Activated CD8-positive, alpha-beta memory T cell treated with anti-CD3 and anti-CD28 coated beads, Interleukin-2, amount 10 ng/mL, durations not matched to agents 7 days and 5 days (primary cell): Measurements from ENCODE around the gene GALNT14. TPM values are rescaled to one million over a fixed set of nuclear protein-coding genes. Genes with fewer than 3 reads are reported as not detected.

Experiments
- ATAC-seq: fragments of 150-1000 bp; cut with Tn5 transposase; one replicate; pipeline ENCODE4 v1.10.0; 2021; ENCODE audit warnings: moderate library complexity
- CTCF ChIA-PET: fragments of 350-600 bp; sonication (Branson Sonifier 250); formaldehyde crosslinking; loops from one replicate; lab custom pipeline; 2021; ENCODE audit warnings: antibody characterized with exemption; lab: Charles Lee
- DNase-seq: peaks from one replicate; pipeline ENCODE4 v3.0.0-alpha.2; 2020
- H3K27ac Mint-ChIP-seq: one replicate; pipeline ENCODE4 v1.8.0; 2021; ENCODE audit warnings: mild to moderate bottlenecking, mixed read lengths
- H3K27me3 Mint-ChIP-seq: one replicate; pipeline ENCODE4 v1.8.0; 2021; ENCODE audit warnings: mixed read lengths
- H3K36me3 Mint-ChIP-seq: one replicate; pipeline ENCODE4 v1.8.0; 2021; ENCODE audit warnings: mild to moderate bottlenecking, mixed read lengths
- H3K4me1 Mint-ChIP-seq: one replicate; pipeline ENCODE4 v1.8.0; 2021; ENCODE audit warnings: mixed read lengths
- H3K4me3 Mint-ChIP-seq: one replicate; pipeline ENCODE4 v1.8.0; 2021; ENCODE audit warnings: mild to moderate bottlenecking, moderate library complexity, mixed read lengths
- H3K9me3 Mint-ChIP-seq: one replicate; pipeline ENCODE4 v1.8.0; 2022; ENCODE audit warnings: low read depth, mixed read lengths
- total RNA-seq, 2 experiments: library from RNA; stranded (reverse); gene quantifications; one replicate each; pipeline ENCODE4 v1.2.3, GENCODE V29; 2021

GALNT14 gene
- total RNA-seq, 2 experiments from 2014 or later: 0.42 TPM; not detected in 1

DNA sequence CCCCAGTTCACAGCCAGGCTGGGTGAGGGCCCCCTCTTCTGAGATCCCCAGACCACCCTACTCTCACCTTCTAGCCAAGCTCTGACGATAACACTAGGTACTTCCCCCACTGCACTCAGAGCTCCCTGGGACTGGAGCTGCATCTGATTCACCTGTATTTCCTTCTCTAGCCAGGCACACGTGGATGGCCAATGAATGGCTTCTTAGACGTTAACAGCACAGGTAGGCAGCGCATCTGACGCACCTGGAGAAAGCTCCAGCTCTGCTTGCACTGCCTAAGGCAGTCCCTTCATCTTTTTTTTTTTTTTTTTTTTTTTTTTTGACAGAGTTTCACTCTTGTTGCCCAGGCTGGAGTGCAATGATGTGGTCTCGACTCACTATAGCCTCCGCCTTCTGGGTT, 48.1 kb downstream of the GALNT14 start:
- DNase-seq: no peak
- Mint-ChIP-seq H3K27ac (no peak overlapping the region), H3K4me3 (no peak overlapping the region), H3K9me3 (no peaks in the 10 kb centered on the region), H3K4me1 (no peaks in the 10 kb centered on the region), H3K36me3 (no peaks in the 10 kb centered on the region), H3K27me3 (peaks cover 5% of the 10 kb centered on the region)
- CTCF ChIA-PET: interaction anchor here (1.7 kb wide), 1 partner anchor 80 kb away, joined by 10 read pairs; no protein-coding TSS in a partner anchor
- ATAC-seq: no peak

DNA sequence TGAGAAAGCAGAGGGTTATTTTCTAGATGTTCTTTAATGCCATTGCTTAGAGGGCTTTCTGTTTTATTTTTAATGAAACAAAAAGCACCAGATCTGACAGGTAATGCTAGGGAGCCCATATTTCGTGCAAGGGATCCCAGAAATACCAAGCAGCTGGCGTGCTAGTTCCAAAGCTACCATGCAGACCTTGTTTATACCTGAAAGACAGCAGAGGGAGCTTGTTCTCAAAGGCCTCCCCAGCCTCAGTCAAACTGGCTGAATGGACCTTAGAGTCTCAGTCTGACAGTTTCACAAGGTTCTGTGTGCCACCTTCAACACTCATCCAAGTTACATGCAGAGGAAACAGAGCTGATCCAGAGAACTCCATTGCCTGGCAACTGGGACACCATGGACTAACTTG, 48.6 kb downstream of the GALNT14 start:
- DNase-seq: no peak
- H3K9me3 Mint-ChIP-seq: no peaks in the 10 kb centered on the region
- H3K4me1 Mint-ChIP-seq: no peaks in the 10 kb centered on the region
- no peak overlapping the region for H3K4me3 Mint-ChIP-seq
- H3K27me3 Mint-ChIP-seq: peaks cover 5% of the 10 kb centered on the region
- H3K27ac Mint-ChIP-seq: no peak overlapping the region
- CTCF ChIA-PET: interaction anchor here (1.7 kb wide), 1 partner anchor 81 kb away, joined by 10 read pairs; no protein-coding TSS in a partner anchor
- H3K36me3 Mint-ChIP-seq: no peaks in the 10 kb centered on the region
- no peak for ATAC-seq

DNA sequence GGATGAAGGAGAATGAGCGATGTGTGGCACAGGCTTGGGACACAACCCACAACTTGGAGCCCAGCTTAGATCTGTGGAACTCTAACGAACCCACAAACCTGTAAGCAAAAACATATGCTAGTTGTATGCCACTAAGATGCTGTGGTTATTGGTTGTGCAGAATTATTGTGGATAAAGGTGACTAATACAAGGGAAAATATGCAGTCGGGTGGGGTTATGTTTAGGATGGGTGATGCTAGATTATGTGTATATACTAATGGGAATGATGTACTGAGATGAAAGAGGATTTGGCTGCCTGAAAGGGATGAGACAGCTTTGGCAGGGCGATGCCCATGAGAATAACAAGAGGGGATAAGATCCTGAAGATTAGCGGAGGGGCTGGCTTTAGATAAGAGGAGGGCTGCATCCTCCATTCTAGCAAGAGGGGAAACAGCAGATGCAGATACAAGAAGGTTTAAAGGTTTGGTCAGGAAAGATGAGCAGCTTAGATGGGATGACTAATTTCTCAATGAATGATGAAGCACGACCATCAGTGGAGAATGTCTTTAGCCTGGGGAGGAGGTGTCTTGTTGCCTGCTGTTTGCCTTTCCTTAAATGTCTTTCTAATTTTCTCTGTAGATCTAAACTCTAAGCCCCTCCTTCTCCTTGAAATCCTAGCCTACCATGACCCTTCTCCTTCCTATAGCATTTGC, 49.6 kb downstream of the GALNT14 start:
- no peak overlapping the region for H3K4me3 Mint-ChIP-seq
- H3K27me3 Mint-ChIP-seq: peaks cover 5% of the 10 kb centered on the region
- no peaks in the 10 kb centered on the region for H3K36me3 Mint-ChIP-seq
- DNase-seq: no peak
- CTCF ChIA-PET: interaction anchor here (1.7 kb wide), 1 partner anchor 82 kb away, joined by 10 read pairs; no protein-coding TSS in a partner anchor
- no peak overlapping the region for H3K27ac Mint-ChIP-seq
- no peak for ATAC-seq
- H3K9me3 Mint-ChIP-seq: no peaks in the 10 kb centered on the region
- H3K4me1 Mint-ChIP-seq: no peaks in the 10 kb centered on the region

DNA sequence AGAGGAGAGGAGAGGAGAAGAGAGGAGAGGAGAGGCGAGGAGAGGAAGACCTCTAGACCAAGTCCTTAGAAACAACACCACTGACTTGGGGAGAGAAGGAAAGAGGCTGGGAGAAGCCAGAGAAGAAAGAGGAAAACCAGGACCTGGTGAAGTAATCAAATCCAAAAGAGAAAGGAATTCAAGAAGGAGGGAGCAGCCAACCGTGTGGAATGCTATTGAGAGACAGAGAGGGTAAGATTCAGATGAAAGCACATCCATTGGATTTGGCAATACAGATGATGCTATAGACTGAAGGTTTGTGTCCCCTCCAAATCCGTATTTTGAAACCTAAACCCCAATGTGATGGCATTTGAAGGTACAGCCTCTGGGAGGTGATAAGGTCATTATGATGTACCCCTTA, 50.7 kb downstream of the GALNT14 start:
- CTCF ChIA-PET: no interaction called here
- DNase-seq (no peak), ATAC-seq (no peak)
- no peaks in the 10 kb centered on the region for H3K4me1 Mint-ChIP-seq
- H3K9me3 Mint-ChIP-seq: no peaks in the 10 kb centered on the region
- no peak overlapping the region for H3K27ac Mint-ChIP-seq
- peaks cover 5% of the 10 kb centered on the region for H3K27me3 Mint-ChIP-seq
- no peak overlapping the region for H3K4me3 Mint-ChIP-seq
- no peaks in the 10 kb centered on the region for H3K36me3 Mint-ChIP-seq

DNA sequence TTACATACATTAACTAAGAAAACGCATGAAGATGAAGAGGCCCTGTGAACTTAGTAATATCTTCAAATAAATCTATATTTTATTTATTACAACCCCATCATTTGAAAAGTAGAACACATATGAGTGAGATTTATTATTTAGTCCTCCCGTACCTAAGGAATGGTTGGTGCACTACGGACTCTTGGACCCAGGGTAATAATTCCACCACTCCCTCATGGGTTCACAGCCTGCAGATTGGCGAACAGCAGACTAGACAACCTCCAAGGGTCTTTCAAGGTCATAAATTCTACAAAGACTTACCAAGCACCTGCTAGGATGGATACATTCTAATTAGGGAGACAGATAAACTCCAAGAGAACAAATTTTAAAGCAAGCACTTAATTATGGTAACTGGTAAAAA, 51.6 kb downstream of the GALNT14 start:
- H3K4me1 Mint-ChIP-seq: no peaks in the 10 kb centered on the region

DNA sequence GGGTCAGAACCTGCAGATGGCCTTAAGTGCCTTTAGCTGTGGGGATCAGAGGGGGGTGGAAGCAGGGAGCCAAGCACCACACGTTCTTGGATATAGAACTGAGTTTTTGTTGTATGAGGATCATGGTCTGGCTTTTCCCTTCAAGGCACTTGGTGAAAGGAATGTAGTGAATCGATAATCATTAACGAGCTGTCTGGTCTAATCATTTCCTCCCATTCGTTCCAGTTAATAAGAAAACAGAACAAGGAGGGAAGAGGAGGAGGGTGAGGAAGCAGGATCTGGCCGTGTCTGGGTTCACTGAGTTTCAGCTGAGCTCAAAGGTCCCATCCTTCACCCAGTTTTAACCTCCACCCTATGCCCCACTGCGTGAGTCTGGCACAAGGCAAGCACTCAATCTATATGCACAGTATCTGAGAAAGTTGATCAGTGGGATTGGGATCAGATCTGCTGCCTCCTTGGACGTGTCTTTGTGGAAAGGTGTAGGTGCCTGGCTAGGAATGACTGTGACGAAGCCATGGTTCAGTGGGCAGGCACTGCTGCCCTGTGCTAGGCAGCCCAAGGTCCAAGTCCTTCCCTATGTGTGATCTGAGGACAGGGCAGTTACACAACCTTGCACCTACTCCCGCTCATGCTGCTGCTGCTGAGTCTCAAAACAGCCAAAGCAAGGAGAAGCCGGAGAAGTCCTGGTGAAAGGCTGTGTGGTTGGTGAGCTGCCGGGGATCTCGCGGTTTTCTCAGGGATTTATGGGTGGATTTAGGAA, 54.8 kb downstream of the GALNT14 start:
- no peak for ATAC-seq
- no peaks in the 10 kb centered on the region for H3K4me1 Mint-ChIP-seq
- no peaks in the 10 kb centered on the region for H3K9me3 Mint-ChIP-seq
- H3K4me3 Mint-ChIP-seq: no peak overlapping the region
- peaks cover 15% of the 10 kb centered on the region for H3K27me3 Mint-ChIP-seq
- H3K27ac Mint-ChIP-seq: no peak overlapping the region
- DNase-seq: no peak
- no peaks in the 10 kb centered on the region for H3K36me3 Mint-ChIP-seq
- CTCF ChIA-PET: no interaction called here

More for the DNA sequence above, 51.6 kb downstream of the GALNT14 start:
- H3K27me3 Mint-ChIP-seq: peaks cover 5% of the 10 kb centered on the region
- H3K4me3 Mint-ChIP-seq: no peak overlapping the region
- CTCF ChIA-PET: no interaction called here
- no peaks in the 10 kb centered on the region for H3K9me3 Mint-ChIP-seq
- no peaks in the 10 kb centered on the region for H3K36me3 Mint-ChIP-seq
- ATAC-seq (no peak), DNase-seq (no peak)
- H3K27ac Mint-ChIP-seq: no peak overlapping the region

DNA sequence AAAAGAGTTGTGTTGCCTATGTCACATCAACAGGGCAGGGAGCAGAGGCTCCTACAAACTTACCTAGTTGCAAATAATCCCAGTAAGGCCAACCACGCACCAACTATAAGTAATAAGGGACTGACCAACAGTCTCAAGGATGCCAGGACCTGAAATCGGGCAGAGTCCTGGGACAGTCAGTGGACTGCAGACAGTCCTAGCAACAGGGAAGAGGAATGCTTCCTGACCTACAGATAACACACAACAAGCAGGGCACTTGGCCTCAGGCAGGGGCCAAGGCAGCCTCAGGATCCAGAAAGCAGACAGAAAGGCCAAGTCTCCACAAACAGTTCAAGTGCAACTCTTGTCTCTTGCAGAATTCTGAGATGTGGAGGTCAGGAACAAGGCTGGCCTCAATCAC, 56.2 kb downstream of the GALNT14 start:
- no peak overlapping the region for H3K4me3 Mint-ChIP-seq
- CTCF ChIA-PET: no interaction called here
- no peak for ATAC-seq

DNA sequence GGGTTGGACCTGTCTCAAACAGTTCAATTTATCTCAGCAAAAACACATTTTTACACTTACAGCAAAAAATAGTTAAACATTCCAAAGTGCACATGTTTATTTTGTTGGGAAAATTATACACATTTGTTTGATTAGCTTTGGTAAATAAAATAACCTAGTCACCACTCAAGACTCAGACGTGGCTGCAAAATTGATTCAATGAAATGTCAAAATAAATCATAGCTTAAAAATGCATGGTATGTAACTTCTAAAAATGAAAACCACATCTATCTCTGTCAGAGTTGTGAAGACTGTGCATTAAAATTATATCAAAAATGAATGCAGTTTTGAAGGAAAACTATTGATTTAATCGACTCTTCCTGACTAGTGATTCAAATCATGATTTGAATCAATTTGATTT, 56.7 kb downstream of the GALNT14 start:
- Mint-ChIP-seq H3K27me3 (peaks cover 13% of the 10 kb centered on the region), H3K36me3 (no peaks in the 10 kb centered on the region), H3K4me1 (no peaks in the 10 kb centered on the region), H3K4me3 (no peak overlapping the region), H3K9me3 (no peaks in the 10 kb centered on the region), H3K27ac (no peak overlapping the region)
- CTCF ChIA-PET: no interaction called here
- DNase-seq: no peak
- ATAC-seq: no peak

More for the DNA sequence above, 56.2 kb downstream of the GALNT14 start:
- H3K27ac Mint-ChIP-seq: no peak overlapping the region
- no peak for DNase-seq
- H3K9me3 Mint-ChIP-seq: no peaks in the 10 kb centered on the region
- H3K27me3 Mint-ChIP-seq: peaks cover 13% of the 10 kb centered on the region
- no peaks in the 10 kb centered on the region for H3K4me1 Mint-ChIP-seq
- no peaks in the 10 kb centered on the region for H3K36me3 Mint-ChIP-seq

DNA sequence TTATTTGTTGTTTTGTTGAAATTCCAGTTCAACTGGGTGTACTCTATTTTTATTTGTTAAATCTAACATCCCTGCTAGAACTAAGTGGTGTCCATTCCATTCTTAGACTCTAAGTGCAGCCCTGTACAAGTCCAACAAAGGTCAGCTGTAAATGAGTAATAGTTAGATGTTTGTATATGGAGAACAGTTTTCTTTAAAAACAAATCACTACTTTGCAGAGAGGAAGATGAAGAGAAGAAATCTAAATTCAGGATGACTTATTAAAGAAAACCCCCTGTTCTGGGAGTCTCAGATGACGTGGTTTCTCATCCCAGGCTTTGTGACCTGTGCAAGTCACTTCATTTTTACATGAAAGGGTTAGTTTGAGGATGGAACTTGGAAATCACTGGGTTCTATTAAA, 57.9 kb downstream of the GALNT14 start:
- Mint-ChIP-seq H3K27ac (no peak overlapping the region), H3K27me3 (peaks cover 13% of the 10 kb centered on the region), H3K36me3 (no peaks in the 10 kb centered on the region), H3K4me1 (no peaks in the 10 kb centered on the region), H3K9me3 (no peaks in the 10 kb centered on the region), H3K4me3 (no peak overlapping the region)
- CTCF ChIA-PET: no interaction called here
- no peak for DNase-seq
- ATAC-seq: no peak

DNA sequence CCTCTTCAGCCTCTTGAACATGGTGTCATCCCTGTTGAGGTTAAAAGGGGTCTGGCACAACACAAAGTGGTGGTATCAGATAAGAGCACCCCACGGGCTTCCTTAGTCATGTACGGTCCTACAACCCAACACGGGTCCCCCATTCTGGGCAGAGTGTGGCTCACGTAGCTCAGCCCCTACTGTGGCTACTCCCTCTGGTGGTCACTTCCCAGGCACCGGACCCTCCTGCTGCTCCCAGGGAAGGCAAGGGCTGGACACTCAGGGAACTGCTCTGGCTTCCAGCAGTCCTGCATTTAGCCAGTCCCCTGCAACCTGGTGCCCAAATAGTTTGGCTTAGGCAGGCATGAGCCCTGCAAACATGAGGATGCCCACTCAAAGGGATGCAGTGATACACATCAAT, 58.6 kb downstream of the GALNT14 start:
- no peaks in the 10 kb centered on the region for H3K9me3 Mint-ChIP-seq
- H3K36me3 Mint-ChIP-seq: no peaks in the 10 kb centered on the region
- CTCF ChIA-PET: no interaction called here
- H3K27me3 Mint-ChIP-seq: peaks cover 13% of the 10 kb centered on the region
- no peak overlapping the region for H3K4me3 Mint-ChIP-seq
- no peak for ATAC-seq
- DNase-seq: no peak
- H3K4me1 Mint-ChIP-seq: no peaks in the 10 kb centered on the region
- H3K27ac Mint-ChIP-seq: no peak overlapping the region

DNA sequence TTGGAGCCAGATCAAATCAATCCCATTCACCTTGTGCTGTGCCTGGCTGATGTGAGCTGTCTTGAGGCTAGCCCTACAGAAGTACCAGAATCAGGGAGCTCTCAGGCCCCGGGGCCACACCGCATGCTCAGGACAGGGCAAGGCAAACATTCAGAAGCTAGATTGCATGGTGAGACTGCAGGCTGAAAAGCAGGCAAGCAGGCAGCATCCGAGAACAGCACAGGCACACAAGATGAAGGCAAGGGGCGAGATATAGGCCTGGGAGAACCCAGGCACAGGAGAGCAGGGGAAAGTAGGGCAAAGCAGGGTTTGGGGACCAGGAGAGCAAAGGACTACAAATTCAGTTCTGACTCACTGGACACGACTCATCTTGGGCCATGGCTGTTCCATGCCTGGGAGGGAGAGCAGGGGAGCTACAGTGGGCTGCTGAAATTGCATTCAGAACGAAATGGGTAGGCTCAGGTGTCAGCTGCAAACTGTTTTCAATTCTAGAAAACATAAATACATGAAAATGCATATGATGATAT, 59.6 kb downstream of the GALNT14 start:
- Mint-ChIP-seq H3K27ac (no peak overlapping the region), H3K36me3 (no peaks in the 10 kb centered on the region), H3K4me3 (no peak overlapping the region), H3K9me3 (no peaks in the 10 kb centered on the region), H3K4me1 (no peaks in the 10 kb centered on the region), H3K27me3 (peaks cover 13% of the 10 kb centered on the region)
- no peak for ATAC-seq
- CTCF ChIA-PET: no interaction called here
- no peak for DNase-seq

DNA sequence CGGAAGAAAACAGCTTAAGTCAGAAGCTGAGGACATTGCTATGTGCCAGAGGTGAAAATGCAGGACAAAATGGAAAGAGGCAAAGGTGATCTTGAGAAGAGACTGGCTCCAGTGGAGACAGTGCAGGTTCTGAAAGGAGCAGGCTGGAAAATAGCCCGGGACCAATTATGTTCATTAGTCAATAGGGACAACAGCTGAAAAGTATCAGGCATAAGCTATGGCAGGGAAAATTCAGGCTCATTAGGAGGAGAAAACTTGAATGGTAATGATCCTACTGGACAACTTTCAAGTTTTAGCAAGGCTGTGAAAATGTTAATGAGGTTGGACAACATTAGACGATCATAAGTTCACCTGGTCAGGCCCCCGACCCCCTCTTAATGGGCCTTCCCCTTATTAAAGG, 60.2 kb downstream of the GALNT14 start:
- CTCF ChIA-PET: no interaction called here
- H3K36me3 Mint-ChIP-seq: no peaks in the 10 kb centered on the region
- ATAC-seq (no peak), DNase-seq (no peak)
- H3K27ac Mint-ChIP-seq: no peak overlapping the region
- no peaks in the 10 kb centered on the region for H3K9me3 Mint-ChIP-seq
- H3K27me3 Mint-ChIP-seq: peaks cover 13% of the 10 kb centered on the region
- no peaks in the 10 kb centered on the region for H3K4me1 Mint-ChIP-seq
- H3K4me3 Mint-ChIP-seq: no peak overlapping the region

DNA sequence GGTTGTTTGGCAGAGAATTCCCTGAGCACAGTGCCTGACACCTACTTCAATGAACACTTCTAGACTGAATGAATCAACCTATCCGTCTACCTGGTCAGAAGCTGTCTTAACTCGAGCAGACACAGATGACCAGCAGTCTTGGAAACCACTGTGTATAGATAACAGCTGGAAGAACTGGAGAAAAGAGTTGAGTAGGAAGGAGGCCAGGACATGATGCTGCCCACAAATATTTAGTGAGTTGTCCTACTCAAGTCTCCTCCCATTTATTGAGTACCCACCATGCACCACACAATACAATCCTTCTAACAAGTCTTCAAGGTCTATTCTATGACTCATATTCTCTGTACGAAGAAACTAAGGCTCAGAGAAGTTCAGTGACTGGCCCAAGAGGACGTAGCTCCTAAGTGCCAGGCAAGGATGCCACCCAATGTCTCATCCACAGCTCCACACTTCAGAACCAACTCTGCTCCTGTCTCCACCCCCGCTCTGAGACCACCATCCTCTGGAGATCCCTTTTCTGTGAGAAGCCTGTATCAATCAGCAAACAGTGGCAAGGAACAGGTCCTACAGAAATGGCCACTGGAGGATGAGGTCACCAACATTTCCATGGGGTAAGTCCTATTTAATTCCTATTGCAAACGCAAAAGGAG, 62.2 kb downstream of the GALNT14 start:
- Mint-ChIP-seq H3K4me3 (no peak overlapping the region), H3K9me3 (no peaks in the 10 kb centered on the region), H3K27me3 (peaks cover 13% of the 10 kb centered on the region), H3K27ac (no peak overlapping the region), H3K36me3 (no peaks in the 10 kb centered on the region), H3K4me1 (peaks cover 1% of the 10 kb centered on the region)
- ATAC-seq (no peak), DNase-seq (no peak)
- CTCF ChIA-PET: no interaction called here
